H9 (cell line): Measurements from ENCODE around the gene PITHD1. TPM values are rescaled to one million over a fixed set of nuclear protein-coding genes. Genes with fewer than 3 reads are reported as not detected.

Source experiments
- DNase-seq: peaks from one replicate; pipeline ENCODE4 v3.0.0-alpha.2; 2017
- H2AFZ ChIP-seq: one replicate; pipeline ENCODE4 v1.6.1; 2013; ENCODE audit warnings: mild to moderate bottlenecking, low read length, control low read depth, moderate library complexity
- H2AK5ac ChIP-seq: 2 replicates; pipeline ENCODE4 v1.6.1; 2013; ENCODE audit warnings: low read length, control low read depth, mixed read lengths; ENCODE audit not compliant: insufficient read length
- H2BK120ac ChIP-seq: one replicate; pipeline ENCODE4 v1.6.1; 2013; ENCODE audit warnings: low read depth, mild to moderate bottlenecking, low read length, control low read depth, inconsistent platforms; ENCODE audit not compliant: poor library complexity, severe bottlenecking
- H2BK12ac ChIP-seq: 2 replicates; pipeline ENCODE4 v1.6.1; 2013; ENCODE audit warnings: low read length, control low read depth, mixed read lengths, low read depth; ENCODE audit not compliant: insufficient read length
- H2BK15ac ChIP-seq: 2 replicates; pipeline ENCODE4 v1.6.1; 2013; ENCODE audit warnings: low read depth, low read length, control low read depth
- H2BK20ac ChIP-seq: one replicate; pipeline ENCODE4 v1.6.1; 2013; ENCODE audit warnings: low read depth, mild to moderate bottlenecking, low read length, control low read depth, inconsistent platforms; ENCODE audit not compliant: poor library complexity, severe bottlenecking
- H2BK5ac ChIP-seq: 2 replicates; pipeline ENCODE4 v1.6.1; 2013; ENCODE audit warnings: low read length, control low read depth, mixed read lengths; ENCODE audit not compliant: insufficient read length
- H3K14ac ChIP-seq: 2 replicates; pipeline ENCODE4 v1.6.1; 2013; ENCODE audit warnings: low read length, control low read depth; ENCODE audit not compliant: insufficient read depth
- H3K18ac ChIP-seq: 2 replicates; pipeline ENCODE4 v1.6.1; 2013; ENCODE audit warnings: low read depth, mild to moderate bottlenecking, mixed read lengths, low read length, control low read depth; ENCODE audit not compliant: insufficient read length
- H3K23ac ChIP-seq: 2 replicates; pipeline ENCODE4 v1.6.1; 2013; ENCODE audit warnings: low read length, control low read depth, mixed read lengths, low read depth; ENCODE audit not compliant: insufficient read length
- H3K23me2 ChIP-seq: 2 replicates; pipeline ENCODE4 v1.6.1; 2013; ENCODE audit warnings: low read depth, mild to moderate bottlenecking, mixed read lengths, low read length, control low read depth; ENCODE audit not compliant: insufficient read length, poor library complexity, severe bottlenecking
- H3K27ac ChIP-seq: 2 replicates; pipeline ENCODE4 v1.5.1; 2013; ENCODE audit warnings: low read length, control low read depth, mixed read lengths, low read depth; ENCODE audit not compliant: insufficient read length
- H3K27me3 ChIP-seq: 2 replicates; pipeline ENCODE4 v1.6.1; 2013; ENCODE audit warnings: low read length, control low read depth, inconsistent platforms; ENCODE audit not compliant: insufficient read depth
- H3K4ac ChIP-seq: 2 replicates; pipeline ENCODE4 v1.6.1; 2013; ENCODE audit warnings: low read depth, mild to moderate bottlenecking, control low read depth, inconsistent platforms, low read length, moderate library complexity
- H3K4me1 ChIP-seq: 2 replicates; pipeline ENCODE4 v1.6.1; 2013; ENCODE audit warnings: low read length, control low read depth, inconsistent platforms; ENCODE audit not compliant: insufficient read depth
- H3K4me2 ChIP-seq: 2 replicates; pipeline ENCODE4 v1.6.1; 2013; ENCODE audit warnings: low read length, control low read depth, mixed read lengths; ENCODE audit not compliant: insufficient read length, insufficient read depth
- H3K56ac ChIP-seq: 2 replicates; pipeline ENCODE4 v1.6.1; 2013; ENCODE audit warnings: low read depth, mild to moderate bottlenecking, mixed read lengths, low read length, control low read depth; ENCODE audit not compliant: insufficient read length
- H3K79me1 ChIP-seq: 2 replicates; pipeline ENCODE4 v1.6.1; 2013; ENCODE audit warnings: low read depth, mild to moderate bottlenecking, moderate library complexity, low read length, control low read depth, inconsistent platforms; ENCODE audit not compliant: insufficient read depth, poor library complexity, severe bottlenecking
- H3K79me2 ChIP-seq: 2 replicates; pipeline ENCODE4 v1.6.1; 2013; ENCODE audit warnings: low read length, control low read depth, inconsistent platforms; ENCODE audit not compliant: insufficient read depth
- H3K9ac ChIP-seq: 2 replicates; pipeline ENCODE4 v1.6.1; 2013; ENCODE audit warnings: low read length, control low read depth, mixed read lengths; ENCODE audit not compliant: insufficient read length; ENCODE audit errors: extremely low read depth
- H3K9me3 ChIP-seq: one replicate; pipeline ENCODE4 v1.6.1; 2013; ENCODE audit warnings: low read depth, low read length, inconsistent platforms; ENCODE audit not compliant: control insufficient read depth
- H3T11ph ChIP-seq: one replicate; pipeline ENCODE4 v1.6.1; 2013; ENCODE audit warnings: mild to moderate bottlenecking, low read length, control low read depth, inconsistent platforms
- H4K20me1 ChIP-seq: one replicate; pipeline ENCODE4 v1.6.1; 2013; ENCODE audit not compliant: control insufficient read depth, insufficient read length, insufficient read depth
- H4K5ac ChIP-seq: 2 replicates; pipeline ENCODE4 v1.6.1; 2013; ENCODE audit warnings: low read depth, mild to moderate bottlenecking, mixed read lengths, low read length, control low read depth; ENCODE audit not compliant: insufficient read length
- H4K8ac ChIP-seq: replicated peaks from 2 replicates; pipeline ENCODE4 v1.6.1; 2013; ENCODE audit warnings: low read length, control low read depth, mixed read lengths, low read depth; ENCODE audit not compliant: insufficient read length
- H4K91ac ChIP-seq: 2 replicates; pipeline ENCODE4 v1.6.1; 2013; ENCODE audit warnings: low read depth, mild to moderate bottlenecking, moderate library complexity, mixed read lengths, low read length, control low read depth; ENCODE audit not compliant: insufficient read length
- H3K27ac Mint-ChIP-seq, 3 experiments: 2 replicates in 2 of 3; 3 replicates in 1 of 3; pipeline ENCODE4 v1.8.0; 2020 to 2021; ENCODE audit warnings: mixed read lengths in 3 of 3, mild to moderate bottlenecking in 1 of 3, moderate library complexity in 1 of 3
- H3K27me3 Mint-ChIP-seq: 2 replicates; pipeline ENCODE4 v1.8.0; 2021; ENCODE audit warnings: low read depth, mild to moderate bottlenecking, moderate library complexity, mixed read lengths
- H3K36me3 Mint-ChIP-seq, 3 experiments: 2 replicates in 2 of 3; 3 replicates in 1 of 3; pipeline ENCODE4 v1.8.0; 2020 to 2021; ENCODE audit warnings: low read depth in 3 of 3, mixed read lengths in 3 of 3; ENCODE audit not compliant: insufficient read depth in 1 of 3
- H3K4me1 Mint-ChIP-seq, 2 experiments: 2 replicates each; pipeline ENCODE4 v1.8.0; 2020; ENCODE audit warnings: mixed read lengths in 2 of 2
- H3K4me3 Mint-ChIP-seq, 2 experiments: 2 replicates in 1 of 2; 3 replicates in 1 of 2; pipeline ENCODE4 v1.8.0; 2020 to 2021; ENCODE audit warnings: mild to moderate bottlenecking in 2 of 2, mixed read lengths in 2 of 2, moderate library complexity in 1 of 2
- H3K9me3 Mint-ChIP-seq, 2 experiments: 2 replicates in 1 of 2; 3 replicates in 1 of 2; pipeline ENCODE4 v1.8.0; 2020; ENCODE audit warnings: mild to moderate bottlenecking in 2 of 2, mixed read lengths in 2 of 2, moderate library complexity in 1 of 2
- CTCF ChIP-seq: fragments of 200-600 bp; sonication (generic); conservative IDR thresholded peaks from 3 replicates; pipeline ENCODE4 v1.8.0; 2021; ENCODE audit warnings: antibody characterized with exemption, mild to moderate bottlenecking
- WGBS: extraction: QIAGEN DNeasy Blood & Tissue Kit; methylation state at CpG from one replicate; pipeline ENCODE4 v1.1.7; 2013; ENCODE audit warnings: missing lambda C conversion rate, low lambda C conversion rate, mixed read lengths; ENCODE audit not compliant: insufficient read length; ENCODE audit errors: extremely low coverage; 5-methylcytosine and 5-hydroxymethylcytosine counted together
- total RNA-seq: library from RNA; stranded (reverse); gene quantifications from 2 replicates; pipeline ENCODE4 v1.2.1, GENCODE V29; 2021

PITHD1 gene
- total RNA-seq, 1 experiment from 2014 or later: 92.0 TPM

- TF ChIP-seq CTCF: no peak
Observed at GRCh38 chr1:23823767-23824166, 45.5 kb downstream of the PITHD1 start.

More at GRCh38 chr1:23823767-23824166, 45.5 kb downstream of the PITHD1 start:
- H3K14ac ChIP-seq: no peak overlapping the region
- no peaks in the 10 kb centered on the region for H3K4me1 ChIP-seq
- no peak overlapping the region for H3K56ac ChIP-seq
- no peak for DNase-seq
- H4K8ac ChIP-seq: no peak overlapping the region
- Mint-ChIP-seq H3K4me3 (peak overlapping the region; percentile 93 to 97; a peak in 4 of 5 replicates), H3K27me3 (no peaks in the 10 kb centered on the region; the same call in 1 of the 2 replicates), H3K27ac (0 out of 7 replicates have a peak overlapping the region, but pooled peaks of 1 of the 3 experiments have one; percentile 48), H3K36me3 (no peaks in the 10 kb centered on the region; a peak in 1 of 7 replicates), H3K9me3 (no peaks in the 10 kb centered on the region), H3K4me1 (peaks cover 15 to 18% of the 10 kb centered on the region in 2 experiments)
- H3T11ph ChIP-seq: no peak overlapping the region
- no peaks in the 10 kb centered on the region for H4K20me1 ChIP-seq
- H3K23ac ChIP-seq: no peak overlapping the region
- no peak overlapping the region for H2AFZ ChIP-seq
- peak overlapping the region; percentile 98 for H3K4me2 ChIP-seq
- H2BK15ac ChIP-seq: no peak overlapping the region
- H2BK120ac ChIP-seq: no peak overlapping the region
- H2AK5ac ChIP-seq: no peak overlapping the region
- no CpG with 5 or more reads among the region's 7 CpGs for WGBS
- H3K4ac ChIP-seq: no peak overlapping the region
- H3K79me2 ChIP-seq: no peaks in the 10 kb centered on the region
- no peaks in the 10 kb centered on the region for H3K9me3 ChIP-seq
- no peak overlapping the region for H4K5ac ChIP-seq
- H2BK5ac ChIP-seq: no peak overlapping the region
- H4K91ac ChIP-seq: no peak overlapping the region
- no peak overlapping the region for H3K9ac ChIP-seq
- no peak overlapping the region for H2BK12ac ChIP-seq
- H3K18ac ChIP-seq: no peak overlapping the region
- H2BK20ac ChIP-seq: no peak overlapping the region
- no peaks in the 10 kb centered on the region for H3K79me1 ChIP-seq
- no peak overlapping the region for H3K27ac ChIP-seq
- peaks cover 3% of the 10 kb centered on the region for H3K23me2 ChIP-seq
- H3K27me3 ChIP-seq: no peaks in the 10 kb centered on the region
